MCF 10A (cell line): ENCODE data around the gene SNRPD1. TPM values are rescaled to one million over a fixed set of nuclear protein-coding genes. Genes with fewer than 3 reads are reported as not detected.
"Not testable (repeated sequence)": the region's sequence is repeated elsewhere in the genome, so short reads cannot be mapped to it uniquely, and the experiment has no call there.

Experiments
- BruUV-seq: library from RNA; stranded (reverse); fragments of 400-500 nt; replicated peaks from 2 replicates; lab custom pipeline; 2021; lab: Mats Ljungman, UMichigan
- CTCF ChIA-PET: fragments of 300-600 bp; sonication (Branson Sonifier 250); formaldehyde crosslinking; extraction: SDS; loops from one replicate; lab custom pipeline; 2021; ENCODE audit warnings: antibody characterized with exemption, inconsistent platforms; lab: Yijun Ruan, JAX
- POLR2A ChIA-PET: fragments of 300-600, 350-650 bp; sonication (Branson Sonifier 250); formaldehyde crosslinking; extraction: SDS; loops from one replicate; lab custom pipeline; 2020; ENCODE audit warnings: antibody characterized with exemption, inconsistent platforms; lab: Yijun Ruan, JAX
- DNase-seq: peaks from one replicate; pipeline ENCODE4 v3.0.0-alpha.2; 2018; ENCODE audit not compliant: unreplicated experiment
- H3K27ac Mint-ChIP-seq: one replicate; pipeline ENCODE4 v1.8.0; 2022; ENCODE audit warnings: mild to moderate bottlenecking, low read depth, mixed read lengths; ENCODE audit not compliant: unreplicated experiment
- H3K27me3 Mint-ChIP-seq: one replicate; pipeline ENCODE4 v1.8.0; 2022; ENCODE audit warnings: mixed read lengths; ENCODE audit not compliant: insufficient read depth, unreplicated experiment
- H3K36me3 Mint-ChIP-seq: one replicate; pipeline ENCODE4 v1.8.0; 2022; ENCODE audit warnings: mild to moderate bottlenecking, moderate library complexity, mixed read lengths; ENCODE audit not compliant: insufficient read depth, unreplicated experiment
- H3K4me1 Mint-ChIP-seq: one replicate; pipeline ENCODE4 v1.8.0; 2022; ENCODE audit warnings: mixed read lengths; ENCODE audit not compliant: insufficient read depth, unreplicated experiment
- H3K4me3 Mint-ChIP-seq: one replicate; pipeline ENCODE4 v1.8.0; 2022; ENCODE audit warnings: mild to moderate bottlenecking, moderate library complexity, mixed read lengths; ENCODE audit not compliant: unreplicated experiment
- H3K9me3 Mint-ChIP-seq: one replicate; pipeline ENCODE4 v1.8.0; 2022; ENCODE audit warnings: mixed read lengths; ENCODE audit not compliant: unreplicated experiment
- CTCF ChIP-seq: fragments of 200-600 bp; IDR thresholded peaks from one replicate; pipeline ENCODE4 v1.8.0; 2022; ENCODE audit warnings: antibody characterized with exemption, mild to moderate bottlenecking; ENCODE audit not compliant: unreplicated experiment
- intact Hi-C: fragments of 100-400 bp; cut with micrococcal nuclease; formaldehyde crosslinking; loops from 2 replicates; pipeline ENCODE4 v1.14.1; 2022
- total RNA-seq: library from RNA; stranded (reverse); gene quantifications from 2 replicates; pipeline ENCODE4 v1.2.3, GENCODE V29; 2022

SNRPD1 gene
- total RNA-seq, 1 experiment from 2014 or later = 108 TPM

GRCh38 chr18:21602299-21602587 is 9.9 kb upstream of the SNRPD1 start:
- intact Hi-C loops = loop anchor here (10.0 kb wide), 1 partner anchor 407 kb away; no protein-coding TSS in a partner anchor
- no peak for DNase-seq
- CTCF ChIA-PET = no interaction called here
- peaks cover 11% of the 10 kb centered on the region for H3K36me3 Mint-ChIP-seq
- no TSS peak for BruUV-seq
- peaks cover 5% of the 10 kb centered on the region for H3K4me1 Mint-ChIP-seq
- H3K9me3 Mint-ChIP-seq = no peaks in the 10 kb centered on the region
- POLR2A ChIA-PET = interaction anchor here (2.2 kb wide), 1 partner anchor 10 kb away, joined by 14 read pairs; the partner anchor contains the start of gene SNRPD1
- no peak overlapping the region for H3K27ac Mint-ChIP-seq
- no peak overlapping the region for H3K4me3 Mint-ChIP-seq
- no peak for TF ChIP-seq CTCF
- no peaks in the 10 kb centered on the region for H3K27me3 Mint-ChIP-seq

DNA sequence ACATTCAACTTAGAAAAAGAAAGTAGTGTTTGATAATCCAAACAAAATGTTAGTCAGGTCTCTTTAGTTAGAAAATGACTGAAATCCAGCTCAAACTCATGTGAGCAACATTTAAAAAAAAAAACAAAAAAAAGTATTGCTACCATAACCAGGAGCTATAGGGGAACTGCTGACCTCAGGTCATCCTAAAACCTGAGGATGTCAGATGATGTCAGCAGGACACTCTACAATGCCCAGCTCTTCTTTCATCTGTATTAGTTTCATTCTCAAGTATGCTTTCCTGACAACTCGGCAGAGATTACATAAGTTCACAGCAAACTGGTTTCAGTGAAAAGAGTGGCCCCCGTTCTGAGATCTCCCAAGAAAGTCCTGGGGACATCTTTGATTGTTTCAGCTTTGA is 7.4 kb upstream of the SNRPD1 start:
- no peak for DNase-seq
- ChIA-PET POLR2A (no interaction called here), CTCF (interaction anchor here (0.5 to 0.7 kb wide), 2 partner anchors 37 to 144 kb away, joined by 3 to 4 read pairs; no protein-coding TSS in a partner anchor)
- TF ChIP-seq CTCF = no peak
- H3K27ac Mint-ChIP-seq = no peak overlapping the region
- H3K4me1 Mint-ChIP-seq = no peaks in the 10 kb centered on the region
- BruUV-seq = no TSS peak
- H3K4me3 Mint-ChIP-seq = no peak overlapping the region
- peaks cover 6% of the 10 kb centered on the region for H3K36me3 Mint-ChIP-seq
- no peaks in the 10 kb centered on the region for H3K27me3 Mint-ChIP-seq
- no peaks in the 10 kb centered on the region for H3K9me3 Mint-ChIP-seq
- intact Hi-C loops = loop anchor here (10.0 kb wide), 1 partner anchor 410 kb away; no protein-coding TSS in a partner anchor

DNA sequence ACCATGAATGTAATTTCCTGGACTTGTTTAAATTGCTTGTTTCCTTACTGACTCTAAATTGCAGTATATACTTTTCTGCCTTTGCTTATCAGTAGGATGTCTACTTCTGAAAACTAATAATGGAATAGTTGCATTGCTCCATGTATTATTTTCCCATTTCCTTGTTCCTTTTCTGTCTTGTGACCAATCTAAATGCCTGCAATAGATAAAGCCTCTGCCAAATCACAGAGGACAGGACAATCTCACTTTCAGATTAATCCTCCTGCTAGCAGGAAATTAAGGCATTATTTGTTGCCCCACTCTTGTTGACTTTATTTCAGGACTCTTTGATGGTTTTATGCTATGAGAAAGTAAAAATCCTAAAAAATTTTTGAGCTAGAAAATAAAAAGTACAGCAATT is 6.9 kb upstream of the SNRPD1 start:
- no TSS peak for BruUV-seq
- intact Hi-C loops = loop anchor here (10.0 kb wide), 1 partner anchor 410 kb away; no protein-coding TSS in a partner anchor
- ChIA-PET CTCF (interaction anchor here (0.7 kb wide), 1 partner anchor 143 kb away, joined by 3 read pairs; no protein-coding TSS in a partner anchor), POLR2A (interaction anchor here (0.8 kb wide), 1 partner anchor 100 kb away, joined by 3 read pairs; the partner anchor contains the start of gene ABHD3)
- H3K27ac Mint-ChIP-seq = no peak overlapping the region
- H3K4me3 Mint-ChIP-seq = no peak overlapping the region
- no peaks in the 10 kb centered on the region for H3K27me3 Mint-ChIP-seq
- H3K9me3 Mint-ChIP-seq = no peaks in the 10 kb centered on the region
- peaks cover 2% of the 10 kb centered on the region for H3K36me3 Mint-ChIP-seq
- DNase-seq = no peak
- no peak for TF ChIP-seq CTCF
- no peaks in the 10 kb centered on the region for H3K4me1 Mint-ChIP-seq

GRCh38 chr18:21611401-21612124 is 551 bp upstream of the SNRPD1 start:
- BruUV-seq, H3K9me3 Mint-ChIP-seq, H3K4me1 Mint-ChIP-seq, DNase-seq, H3K27me3 Mint-ChIP-seq: not testable (repeated sequence)
- peak overlapping the region; percentile 96 for H3K27ac Mint-ChIP-seq
- intact Hi-C loops = loop anchor here (1.0 kb wide), 1 partner anchor 11 kb away; the partner anchor contains the start of gene ESCO1
- ChIA-PET POLR2A (interaction anchor here (0.6 to 6.7 kb wide), 11 partner anchors 9 to 1968 kb away, joined by 3 to 129 read pairs (median 6); partner anchors contain the start of genes ABHD3, ESCO1 and MIB1), CTCF (interaction anchor here (0.6 to 4.8 kb wide), 12 partner anchors 11 to 367 kb away, joined by 3 to 64 read pairs (median 4); partner anchors contain the start of gene ESCO1)
- H3K36me3 Mint-ChIP-seq = peaks cover 32% of the 10 kb centered on the region
- H3K4me3 Mint-ChIP-seq = peak overlapping the region; percentile 90

GRCh38 chr18:21621640-21622039 is 9.5 kb downstream of the SNRPD1 start:
- DNase-seq, H3K27me3 Mint-ChIP-seq, H3K4me1 Mint-ChIP-seq, intact Hi-C loops, H3K27ac Mint-ChIP-seq, H3K9me3 Mint-ChIP-seq, BruUV-seq, H3K4me3 Mint-ChIP-seq: not testable (repeated sequence)
- peaks cover 78% of the 10 kb centered on the region for H3K36me3 Mint-ChIP-seq
- ChIA-PET CTCF (interaction anchor here (1.0 kb wide), 1 partner anchor 9 kb away, joined by 5 read pairs; the partner anchor contains the start of gene SNRPD1), POLR2A (interaction anchor here (0.6 kb wide), 1 partner anchor 9 kb away, joined by 3 read pairs; no protein-coding TSS in a partner anchor)
